Measurements from ENCODE around the gene SLCO2A1. TPM values are rescaled to one million over a fixed set of nuclear protein-coding genes. Genes with fewer than 3 reads are reported as not detected.

The SLCO2A1 gene
- total and polyA plus RNA-seq, 2 experiments from 2014 or later, result 0.31 to 1.0 TPM

DNA sequence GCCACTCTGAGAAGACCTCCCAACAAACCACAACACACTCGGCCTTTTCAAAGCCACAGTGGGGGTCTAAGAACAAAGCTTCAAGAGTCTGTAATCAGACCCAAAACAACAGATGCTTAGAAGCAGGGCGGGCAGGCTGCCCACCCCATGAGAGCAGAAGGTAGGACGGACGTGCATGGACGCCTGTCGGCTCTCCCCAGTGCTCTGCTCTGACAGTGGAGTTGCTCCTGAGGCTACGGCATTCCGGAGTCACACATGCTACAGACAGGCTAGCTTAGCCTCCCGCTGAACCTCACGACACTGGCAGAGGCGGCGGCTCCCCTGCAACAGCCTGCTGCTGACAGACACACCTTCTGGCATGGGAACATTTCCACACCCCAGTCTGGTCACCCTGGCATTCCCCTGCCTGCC lies 33.5 kb downstream of the SLCO2A1 start (continued):
- TF ChIP-seq, protein P1, sequence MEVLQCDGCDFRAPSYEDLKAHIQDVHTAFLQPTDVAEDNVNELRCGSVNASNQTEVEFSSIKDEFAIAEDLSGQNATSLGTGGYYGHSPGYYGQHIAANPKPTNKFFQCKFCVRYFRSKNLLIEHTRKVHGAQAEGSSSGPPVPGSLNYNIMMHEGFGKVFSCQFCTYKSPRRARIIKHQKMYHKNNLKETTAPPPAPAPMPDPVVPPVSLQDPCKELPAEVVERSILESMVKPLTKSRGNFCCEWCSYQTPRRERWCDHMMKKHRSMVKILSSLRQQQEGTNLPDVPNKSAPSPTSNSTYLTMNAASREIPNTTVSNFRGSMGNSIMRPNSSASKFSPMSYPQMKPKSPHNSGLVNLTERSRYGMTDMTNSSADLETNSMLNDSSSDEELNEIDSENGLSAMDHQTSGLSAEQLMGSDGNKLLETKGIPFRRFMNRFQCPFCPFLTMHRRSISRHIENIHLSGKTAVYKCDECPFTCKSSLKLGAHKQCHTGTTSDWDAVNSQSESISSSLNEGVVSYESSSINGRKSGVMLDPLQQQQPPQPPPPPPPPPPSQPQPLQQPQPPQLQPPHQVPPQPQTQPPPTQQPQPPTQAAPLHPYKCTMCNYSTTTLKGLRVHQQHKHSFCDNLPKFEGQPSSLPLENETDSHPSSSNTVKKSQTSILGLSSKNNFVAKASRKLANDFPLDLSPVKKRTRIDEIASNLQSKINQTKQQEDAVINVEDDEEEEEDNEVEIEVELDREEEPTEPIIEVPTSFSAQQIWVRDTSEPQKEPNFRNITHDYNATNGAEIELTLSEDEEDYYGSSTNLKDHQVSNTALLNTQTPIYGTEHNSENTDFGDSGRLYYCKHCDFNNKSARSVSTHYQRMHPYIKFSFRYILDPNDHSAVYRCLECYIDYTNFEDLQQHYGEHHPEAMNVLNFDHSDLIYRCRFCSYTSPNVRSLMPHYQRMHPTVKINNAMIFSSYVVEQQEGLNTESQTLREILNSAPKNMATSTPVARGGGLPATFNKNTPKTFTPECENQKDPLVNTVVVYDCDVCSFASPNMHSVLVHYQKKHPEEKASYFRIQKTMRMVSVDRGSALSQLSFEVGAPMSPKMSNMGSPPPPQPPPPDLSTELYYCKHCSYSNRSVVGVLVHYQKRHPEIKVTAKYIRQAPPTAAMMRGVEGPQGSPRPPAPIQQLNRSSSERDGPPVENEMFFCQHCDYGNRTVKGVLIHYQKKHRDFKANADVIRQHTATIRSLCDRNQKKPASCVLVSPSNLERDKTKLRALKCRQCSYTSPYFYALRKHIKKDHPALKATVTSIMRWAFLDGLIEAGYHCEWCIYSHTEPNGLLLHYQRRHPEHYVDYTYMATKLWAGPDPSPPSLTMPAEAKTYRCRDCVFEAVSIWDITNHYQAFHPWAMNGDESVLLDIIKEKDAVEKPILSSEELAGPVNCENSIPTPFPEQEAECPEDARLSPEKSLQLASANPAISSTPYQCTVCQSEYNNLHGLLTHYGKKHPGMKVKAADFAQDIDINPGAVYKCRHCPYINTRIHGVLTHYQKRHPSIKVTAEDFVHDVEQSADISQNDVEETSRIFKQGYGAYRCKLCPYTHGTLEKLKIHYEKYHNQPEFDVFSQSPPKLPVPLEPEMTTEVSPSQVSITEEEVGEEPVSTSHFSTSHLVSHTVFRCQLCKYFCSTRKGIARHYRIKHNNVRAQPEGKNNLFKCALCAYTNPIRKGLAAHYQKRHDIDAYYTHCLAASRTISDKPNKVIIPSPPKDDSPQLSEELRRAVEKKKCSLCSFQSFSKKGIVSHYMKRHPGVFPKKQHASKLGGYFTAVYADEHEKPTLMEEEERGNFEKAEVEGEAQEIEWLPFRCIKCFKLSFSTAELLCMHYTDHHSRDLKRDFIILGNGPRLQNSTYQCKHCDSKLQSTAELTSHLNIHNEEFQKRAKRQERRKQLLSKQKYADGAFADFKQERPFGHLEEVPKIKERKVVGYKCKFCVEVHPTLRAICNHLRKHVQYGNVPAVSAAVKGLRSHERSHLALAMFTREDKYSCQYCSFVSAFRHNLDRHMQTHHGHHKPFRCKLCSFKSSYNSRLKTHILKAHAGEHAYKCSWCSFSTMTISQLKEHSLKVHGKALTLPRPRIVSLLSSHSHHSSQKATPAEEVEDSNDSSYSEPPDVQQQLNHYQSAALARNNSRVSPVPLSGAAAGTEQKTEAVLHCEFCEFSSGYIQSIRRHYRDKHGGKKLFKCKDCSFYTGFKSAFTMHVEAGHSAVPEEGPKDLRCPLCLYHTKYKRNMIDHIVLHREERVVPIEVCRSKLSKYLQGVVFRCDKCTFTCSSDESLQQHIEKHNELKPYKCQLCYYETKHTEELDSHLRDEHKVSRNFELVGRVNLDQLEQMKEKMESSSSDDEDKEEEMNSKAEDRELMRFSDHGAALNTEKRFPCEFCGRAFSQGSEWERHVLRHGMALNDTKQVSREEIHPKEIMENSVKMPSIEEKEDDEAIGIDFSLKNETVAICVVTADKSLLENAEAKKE (CRISPR knock-in tag; IDR thresholded peaks at IDR 0.05), result no peak
- no peak for TF ChIP-seq EZH2 (IDR thresholded peaks at IDR 0.05; ENCODE audit: low read depth, unreplicated experiment)
- no peak for TF ChIP-seq POLR2AphosphoS5 (IDR thresholded peaks at IDR 0.05; ENCODE audit: low read depth)
- TF ChIP-seq ZNF331 (CRISPR knock-in tag; IDR thresholded peaks at IDR 0.05; ENCODE audit: low read depth), result no peak
- TF ChIP-seq, protein P2, sequence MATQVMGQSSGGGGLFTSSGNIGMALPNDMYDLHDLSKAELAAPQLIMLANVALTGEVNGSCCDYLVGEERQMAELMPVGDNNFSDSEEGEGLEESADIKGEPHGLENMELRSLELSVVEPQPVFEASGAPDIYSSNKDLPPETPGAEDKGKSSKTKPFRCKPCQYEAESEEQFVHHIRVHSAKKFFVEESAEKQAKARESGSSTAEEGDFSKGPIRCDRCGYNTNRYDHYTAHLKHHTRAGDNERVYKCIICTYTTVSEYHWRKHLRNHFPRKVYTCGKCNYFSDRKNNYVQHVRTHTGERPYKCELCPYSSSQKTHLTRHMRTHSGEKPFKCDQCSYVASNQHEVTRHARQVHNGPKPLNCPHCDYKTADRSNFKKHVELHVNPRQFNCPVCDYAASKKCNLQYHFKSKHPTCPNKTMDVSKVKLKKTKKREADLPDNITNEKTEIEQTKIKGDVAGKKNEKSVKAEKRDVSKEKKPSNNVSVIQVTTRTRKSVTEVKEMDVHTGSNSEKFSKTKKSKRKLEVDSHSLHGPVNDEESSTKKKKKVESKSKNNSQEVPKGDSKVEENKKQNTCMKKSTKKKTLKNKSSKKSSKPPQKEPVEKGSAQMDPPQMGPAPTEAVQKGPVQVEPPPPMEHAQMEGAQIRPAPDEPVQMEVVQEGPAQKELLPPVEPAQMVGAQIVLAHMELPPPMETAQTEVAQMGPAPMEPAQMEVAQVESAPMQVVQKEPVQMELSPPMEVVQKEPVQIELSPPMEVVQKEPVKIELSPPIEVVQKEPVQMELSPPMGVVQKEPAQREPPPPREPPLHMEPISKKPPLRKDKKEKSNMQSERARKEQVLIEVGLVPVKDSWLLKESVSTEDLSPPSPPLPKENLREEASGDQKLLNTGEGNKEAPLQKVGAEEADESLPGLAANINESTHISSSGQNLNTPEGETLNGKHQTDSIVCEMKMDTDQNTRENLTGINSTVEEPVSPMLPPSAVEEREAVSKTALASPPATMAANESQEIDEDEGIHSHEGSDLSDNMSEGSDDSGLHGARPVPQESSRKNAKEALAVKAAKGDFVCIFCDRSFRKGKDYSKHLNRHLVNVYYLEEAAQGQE (IDR thresholded peaks at IDR 0.05; ENCODE audit: unreplicated experiment), result no peak
- no peak for TF ChIP-seq CREB1 (CRISPR knock-in tag; IDR thresholded peaks at IDR 0.05; ENCODE audit: low read depth)

All from GM23338 (cell line).